Uterus (tissue), 2 donors: Measurements from ENCODE around the gene PC.

Experiments used
- CTCF ChIP-seq, 4 experiments: fragments of 200-600 bp in 2 of 4; fragments of 450-650 bp in 2 of 4; sonication (generic) in 2 of 4; IDR thresholded peaks; one replicate each; pipeline ENCODE4 v1.5.1; 2016 to 2019; ENCODE audit warnings: antibody characterized with exemption in 4 of 4, mild to moderate bottlenecking in 2 of 4, moderate library complexity in 1 of 4
- POLR2A ChIP-seq, 2 donors: fragments of 450-650 bp; IDR thresholded peaks; one replicate each; pipeline ENCODE4 v1.6.1; 2016; ENCODE audit warnings: antibody characterized with exemption in 2 of 2, mild to moderate bottlenecking in 1 of 2, moderate library complexity in 1 of 2

GRCh38 chr11:66985508-66986177 is 27.5 kb upstream of the PC start:
- TF ChIP-seq CTCF (IDR thresholded peaks at IDR 0.05) (no peak), POLR2A (IDR thresholded peaks at IDR 0.05) (no peak)
